CD4-positive, alpha-beta T cell treated with Interleukin-17A for 1 hour (primary cell): Measurements from ENCODE around the gene CATSPER2.
"Not testable (repeated sequence)": the region's sequence is repeated elsewhere in the genome, so short reads cannot be mapped to it uniquely, and the experiment has no call there.

Experiments
- DNase-seq: peaks from one replicate; pipeline ENCODE4 v3.0.0-alpha.2; 2020

Gene CATSPER2

DNA sequence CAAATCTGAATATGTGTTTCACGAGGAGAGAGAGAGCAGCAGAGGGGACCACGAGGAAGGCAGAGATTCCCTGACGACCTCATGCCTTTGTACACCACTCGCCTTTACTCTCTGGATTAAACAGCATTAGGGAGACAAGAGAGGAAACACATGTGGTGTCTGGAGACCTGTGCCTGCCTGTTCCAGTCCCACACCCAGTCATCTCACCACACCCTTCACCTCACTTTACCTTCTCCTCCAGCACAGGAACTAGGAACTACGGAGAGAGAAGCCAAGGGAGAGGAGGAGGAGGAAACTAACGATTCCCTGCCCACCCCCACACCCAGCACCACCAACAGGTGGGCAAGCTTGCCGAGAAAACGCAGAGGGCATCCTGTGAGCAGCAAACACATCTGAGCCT lies 55.8 kb downstream of the CATSPER2 start:
- DNase-seq: not testable (repeated sequence)

DNA sequence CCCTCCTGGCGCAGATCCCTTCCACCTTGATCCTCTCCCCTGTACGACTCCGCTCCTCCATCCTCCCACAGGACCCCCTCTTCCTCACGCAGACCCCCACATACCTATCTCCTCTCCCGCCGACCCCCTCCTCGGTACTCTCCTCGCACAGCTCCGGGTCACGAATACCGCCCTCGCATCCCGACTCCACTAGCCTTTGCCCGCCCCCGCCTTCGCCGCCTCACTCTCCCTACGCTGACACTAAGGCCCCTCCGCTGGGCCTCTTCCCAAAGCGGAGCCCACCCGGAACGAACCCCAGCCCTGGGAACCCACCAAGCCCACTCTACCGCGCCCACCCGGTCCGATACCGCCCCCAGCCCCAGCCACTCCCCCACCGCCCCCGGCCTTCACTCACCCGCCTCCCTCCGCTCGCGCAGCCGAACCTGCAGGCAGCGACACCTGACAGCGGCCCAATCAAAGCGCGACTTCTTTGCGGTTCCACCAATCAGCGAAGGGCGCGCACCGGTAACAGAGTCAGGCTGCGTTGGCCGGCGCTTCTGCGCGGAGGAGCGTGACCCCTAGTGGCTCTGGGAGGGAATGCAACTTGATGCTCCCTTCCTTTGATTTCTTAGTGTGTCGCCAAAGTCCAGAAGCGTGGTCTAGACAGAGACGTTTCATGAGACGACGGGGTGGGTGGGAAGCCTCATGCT lies 58.7 kb downstream of the CATSPER2 start, which contains the start of gene PPIP5K1:
Gene PPIP5K1 (minus strand): TSS at position 431 of the 689 bp plus-strand sequence. CDS start 5,704 bp downstream, outside the sequence.
- DNase-seq: not testable (repeated sequence)
